Measurements from ENCODE around the gene SLC39A11. TPM values are rescaled to one million over a fixed set of nuclear protein-coding genes. Genes with fewer than 3 reads are reported as not detected.
A peak's percentile ranks its signal among the peaks of the same experiment; 100 is the strongest.

SLC39A11 gene
- total and polyA plus RNA-seq, 2 of the 13 experiments (the other 11 are each of a cell fraction or from before 2014, with no cell fraction given) = 17.2 to 31.5 TPM

GRCh38 chr17:72724267-72724666 is 368.2 kb downstream of the SLC39A11 start (continued):
- TF ChIP-seq PRDM4 (CRISPR knock-in tag; IDR thresholded peaks at IDR 0.05; ENCODE audit: borderline replicate concordance) = no peak
- no peak for TF ChIP-seq ZSCAN22 (CRISPR knock-in tag; IDR thresholded peaks at IDR 0.05)
- no peak for TF ChIP-seq HMG20B (CRISPR knock-in tag; conservative IDR thresholded peaks at IDR 0.05)
- TF ChIP-seq RFX1 (IDR thresholded peaks at IDR 0.05) = no peak
- no peak for TF ChIP-seq KDM5A (IDR thresholded peaks at IDR 0.05; ENCODE audit: borderline replicate concordance, low read length)
- no peak for TF ChIP-seq CERS6 (CRISPR knock-in tag; IDR thresholded peaks at IDR 0.05)
- no peak for TF ChIP-seq NR0B2 (CRISPR knock-in tag; IDR thresholded peaks at IDR 0.05)
- no peak for TF ChIP-seq FOXJ3 (CRISPR knock-in tag; IDR thresholded peaks at IDR 0.05; ENCODE audit: borderline replicate concordance)

- no peak overlapping the region for H3K4me3 ChIP-seq (replicated peaks in 1 of 3; ENCODE audit: insufficient read depth in 1 of 3, low read depth in 2 of 3, low read length in 3 of 3)
- no peaks in the 10 kb centered on the region for H3K27me3 ChIP-seq (ENCODE audit: control insufficient read depth in 1 of 2, insufficient read depth in 2 of 2, low read length in 2 of 2)
- intact Hi-C loops (cut with micrococcal nuclease; ENCODE audit: unreplicated experiment) (no loop called here), in situ Hi-C loops (cut with HindIII; ENCODE audit: extremely low pct_ligation_motif_present, low pct_unique_long_range_greater_than_20kb) (no loop called here)
- CTCF ChIA-PET (ENCODE audit: low intra/inter-chr PET ratio, low total read pairs) = interaction anchor here (1.8 kb wide), 1 partner anchor 164 kb away, joined by 4 read pairs; no protein-coding TSS in a partner anchor
- H3K79me2 ChIP-seq (ENCODE audit: insufficient read depth, low read length) = no peaks in the 10 kb centered on the region
- no peak overlapping the region for H2AFZ ChIP-seq (ENCODE audit: low read length)
- no peak overlapping the region for H3K4me2 ChIP-seq (ENCODE audit: low read depth, low read length)
- H3K9ac ChIP-seq (ENCODE audit: insufficient read depth, low read depth, low read length) = no peak overlapping the region
- no peak for DNase-seq (ENCODE audit: low spot score)
- POLR2A ChIA-PET = no interaction called here
- no peaks in the 10 kb centered on the region for H3K36me3 ChIP-seq (replicated peaks in 1 of 2; ENCODE audit: control insufficient read depth in 1 of 2, insufficient read depth in 2 of 2, low read length in 2 of 2)
- no peak for TF ChIP-seq ZNF850 (CRISPR knock-in tag; conservative IDR thresholded peaks at IDR 0.05)
- no peak for TF ChIP-seq MED1 (CRISPR knock-in tag; IDR thresholded peaks at IDR 0.05)
- no peak for TF ChIP-seq SNAPC2 (CRISPR knock-in tag; IDR thresholded peaks at IDR 0.05)
- TF ChIP-seq ZMYM2 (CRISPR knock-in tag; IDR thresholded peaks at IDR 0.05) = no peak
- TF ChIP-seq ZFP90 (CRISPR knock-in tag; IDR thresholded peaks at IDR 0.05; ENCODE audit: borderline replicate concordance) = no peak
- no peak for ATAC-seq
- no peaks in the 10 kb centered on the region for H4K20me1 ChIP-seq (ENCODE audit: insufficient read depth, low read length)
- no peak for FAIRE-seq
- no peak overlapping the region for H3K27ac ChIP-seq (ENCODE audit: extremely low read length, insufficient read depth, low read length)
- 96% methylated on average over 7 of the region's 7 CpGs for WGBS (ENCODE audit: low lambda C conversion rate)
- H3K4me1 ChIP-seq (ENCODE audit: insufficient read depth, low read length) = peaks cover 18% of the 10 kb centered on the region
- BruUV-seq (replicated peaks) = TSS peak; percentile 36
- no peaks in the 10 kb centered on the region for H3K9me3 ChIP-seq (ENCODE audit: low read length)
Observed at GRCh38 chr17:72723711-72724110, 368.8 kb downstream of the SLC39A11 start.

All from HepG2 (cell line).